Measurements from ENCODE around the gene MCOLN1.

Gene MCOLN1

DNA sequence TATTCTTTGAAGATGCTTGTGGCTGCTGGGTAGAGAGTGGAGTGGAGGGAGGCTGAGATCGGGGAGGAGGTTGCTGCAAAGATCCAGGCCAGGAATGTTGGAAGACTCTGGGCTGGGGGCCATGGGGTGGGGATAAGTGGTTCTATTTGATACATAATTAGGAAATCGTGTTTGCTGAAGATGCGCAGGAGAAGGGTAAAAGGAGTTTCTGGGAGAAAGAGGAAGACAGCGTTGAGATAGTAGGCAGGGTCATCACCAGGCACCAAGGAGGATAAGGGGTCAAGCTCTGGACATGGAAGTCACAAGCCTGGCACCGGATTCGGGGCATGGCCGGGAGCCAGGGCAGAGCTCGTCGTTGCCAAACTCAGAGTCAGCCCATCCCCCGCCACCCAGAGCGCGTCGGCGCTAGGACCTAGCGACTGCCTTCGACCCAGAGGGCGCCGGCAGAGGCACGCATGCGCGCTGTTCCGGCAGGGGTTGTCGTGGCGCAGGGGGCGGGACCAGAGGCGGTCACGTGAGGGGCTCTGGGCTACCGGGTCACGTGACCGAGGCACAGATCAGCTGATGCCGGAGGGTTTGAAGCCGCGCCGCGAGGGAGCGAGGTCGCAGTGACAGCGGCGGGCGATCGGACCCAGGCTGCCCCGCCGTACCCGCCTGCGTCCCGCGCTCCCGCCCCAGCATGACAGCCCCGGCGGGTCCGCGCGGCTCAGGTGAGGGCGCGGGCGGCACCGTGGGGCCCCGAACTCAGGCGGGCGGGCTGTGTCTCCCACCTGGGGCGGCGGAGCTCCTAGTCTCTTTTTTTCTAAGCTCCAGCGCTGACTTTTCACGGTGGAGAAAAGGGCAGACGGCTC, at the start of gene MCOLN1:
Gene MCOLN1, plus strand, starts transcription at position 553 of the 851 bp plus-strand sequence. Its CDS starts 127 bp downstream, at position 680.
- DNase-seq (ENCODE audit: low read depth in 2 of 2), result peak; percentile 99

- DNase-seq (ENCODE audit: low read depth in 2 of 2), result no peak
Observed at GRCh38 chr19:7475665-7476064, 46.8 kb upstream of the MCOLN1 start.

DNA sequence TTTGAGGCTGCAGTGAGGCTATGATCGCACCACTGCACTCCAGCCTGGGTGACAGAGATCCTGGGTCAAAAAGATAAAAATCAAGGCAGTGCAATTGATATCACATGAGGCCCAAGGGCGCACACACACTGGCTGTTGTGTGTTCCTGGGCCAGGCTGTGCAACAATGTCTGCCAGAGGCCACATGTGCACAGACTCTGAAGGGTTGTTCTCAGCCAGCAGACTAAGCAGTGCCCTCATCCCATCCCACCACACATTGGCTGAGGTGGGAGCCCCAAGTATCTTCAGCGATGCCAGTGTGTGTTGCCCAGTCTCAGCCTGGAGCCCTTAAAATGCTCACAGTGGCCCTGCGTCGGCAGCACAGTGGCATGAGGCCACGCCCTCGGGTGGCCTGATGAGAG, 46.2 kb upstream of the MCOLN1 start:
- no peak for DNase-seq (ENCODE audit: low read depth in 2 of 2)

DNA sequence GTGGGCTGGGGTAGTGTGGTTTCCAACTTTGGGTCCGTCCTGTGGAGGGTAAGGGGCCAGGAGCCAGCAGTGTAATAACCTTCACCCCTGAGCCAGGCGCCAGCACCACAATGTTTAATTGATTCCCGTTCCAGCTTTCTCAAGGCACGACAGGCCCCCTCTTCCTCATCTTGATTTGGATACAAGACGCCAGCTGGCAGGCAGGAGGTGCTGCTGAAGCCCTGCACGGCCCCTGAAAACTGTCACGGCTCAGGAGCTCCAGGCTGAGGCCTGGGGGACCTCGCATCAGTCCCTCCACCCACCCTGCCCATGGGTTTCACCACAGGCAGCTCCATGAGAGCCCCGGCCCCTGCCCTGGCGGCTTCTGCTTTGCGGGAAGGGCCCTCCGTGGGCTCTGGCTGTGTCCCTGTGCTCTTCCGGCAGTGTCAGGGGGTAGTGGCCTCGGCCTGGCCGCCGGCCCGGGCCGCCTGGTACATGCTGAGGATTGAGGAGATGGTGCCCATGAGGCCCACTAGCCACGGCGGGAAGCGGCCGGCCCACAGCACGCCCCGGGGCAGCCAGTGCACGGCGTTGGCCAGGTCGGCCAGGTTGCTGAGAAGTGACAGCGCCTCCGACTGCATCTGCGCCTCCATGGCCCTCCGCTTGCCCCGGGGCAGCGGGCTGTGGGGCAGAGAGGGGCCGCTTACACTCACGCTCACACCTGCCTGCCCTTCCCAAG, 45.5 kb upstream of the MCOLN1 start:
- DNase-seq (ENCODE audit: low read depth in 2 of 2), result no peak

DNA sequence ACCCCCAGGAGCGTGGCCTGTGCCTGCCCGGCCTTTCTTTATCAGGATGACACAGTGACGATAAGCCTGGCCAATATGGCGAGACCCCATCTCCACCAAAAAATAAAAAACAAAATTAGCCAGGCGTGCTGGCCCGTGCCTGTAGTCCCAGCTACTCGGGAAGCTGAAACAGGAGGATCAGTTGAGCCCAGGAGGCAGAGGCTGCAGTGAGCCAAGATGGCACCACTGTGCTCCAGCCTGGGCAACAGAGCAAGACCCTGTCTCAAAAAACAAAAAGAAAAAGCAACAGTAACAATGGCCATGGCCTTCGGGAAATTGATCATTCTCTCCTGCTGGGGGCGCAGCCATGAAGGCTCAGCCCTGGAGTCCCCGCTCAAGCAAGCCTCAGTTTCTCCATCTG, 44.7 kb upstream of the MCOLN1 start:
- DNase-seq (ENCODE audit: low read depth in 2 of 2), result no peak

DNA sequence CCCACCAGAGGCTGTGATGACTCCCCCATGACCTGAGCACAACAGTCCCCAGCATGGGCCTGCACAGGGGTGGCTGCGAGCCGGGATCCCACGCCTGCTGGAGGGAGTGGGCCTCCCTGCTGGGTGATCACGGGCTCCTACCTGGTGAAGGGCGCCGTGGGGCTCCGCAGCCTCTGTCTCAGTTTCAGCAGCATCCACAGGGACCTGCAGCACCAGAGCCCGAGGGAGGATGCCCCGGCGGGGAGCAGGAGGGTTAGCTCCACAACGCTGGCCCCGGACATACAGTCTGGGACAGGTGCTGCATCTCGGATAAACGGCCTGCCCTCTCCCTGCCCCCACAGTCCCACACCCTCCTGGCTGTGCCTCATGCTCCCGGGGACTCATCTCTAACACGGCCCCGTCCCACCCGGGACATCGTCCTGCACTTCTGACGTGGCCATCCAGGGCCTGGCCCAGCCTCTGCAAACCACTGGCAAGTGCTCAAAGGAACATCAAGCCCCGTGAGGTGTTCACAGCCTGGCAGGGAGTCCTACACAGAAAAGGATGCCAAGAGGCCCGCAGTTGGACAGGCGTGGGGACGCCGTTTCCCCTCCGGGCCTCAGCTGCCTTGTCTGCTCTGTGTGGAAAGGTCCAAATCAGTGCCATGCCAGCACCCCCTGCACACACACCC, 44.1 kb upstream of the MCOLN1 start:
- no peak for DNase-seq (ENCODE audit: low read depth in 2 of 2)

GRCh38 chr19:7478843-7479227, 43.6 kb upstream of the MCOLN1 start:
- no peak for DNase-seq (ENCODE audit: low read depth in 2 of 2)

DNA sequence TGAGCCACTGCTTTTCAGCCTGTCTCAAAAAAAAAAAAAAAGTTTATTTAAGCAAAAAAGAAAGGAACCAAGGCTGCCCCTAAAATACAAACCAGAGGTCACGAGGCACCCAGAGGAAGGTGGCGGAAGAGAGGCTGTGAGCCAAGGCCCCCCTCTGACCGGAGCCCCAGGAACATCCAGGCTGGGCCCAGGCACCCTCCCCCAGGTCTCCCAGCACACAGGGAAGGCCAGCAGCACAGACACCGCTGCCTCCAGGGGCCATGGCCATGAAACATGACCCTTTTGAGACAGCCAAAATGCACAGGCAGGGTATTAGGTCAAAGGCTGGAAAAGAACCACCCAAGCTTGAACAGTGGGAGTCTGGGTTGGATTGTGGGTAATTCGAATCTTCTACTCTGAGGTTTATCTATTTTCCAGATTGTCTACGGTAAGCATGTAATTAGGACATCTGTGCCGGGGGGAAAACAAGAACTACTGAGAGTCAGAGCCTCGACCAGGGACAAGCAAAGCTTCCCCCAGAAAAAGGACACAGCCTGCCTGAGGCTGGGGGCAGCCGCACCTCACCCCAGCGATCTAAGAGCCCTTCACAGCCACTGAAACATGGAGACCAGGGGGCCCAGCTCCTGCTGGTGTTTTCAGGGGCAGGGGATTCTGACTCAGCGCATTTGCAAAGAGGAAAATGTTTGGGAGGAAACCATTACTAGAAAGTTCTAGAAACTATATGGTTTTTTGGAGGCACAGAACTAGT, 42.0 kb upstream of the MCOLN1 start:
- no peak for DNase-seq (ENCODE audit: low read depth in 2 of 2)

- DNase-seq (ENCODE audit: low read depth in 2 of 2), result no peak
Observed at GRCh38 chr19:7480970-7481255, 41.5 kb upstream of the MCOLN1 start.

- DNase-seq (ENCODE audit: low read depth in 2 of 2), result no peak
Observed at GRCh38 chr19:7482584-7483439, 39.6 kb upstream of the MCOLN1 start.

DNA sequence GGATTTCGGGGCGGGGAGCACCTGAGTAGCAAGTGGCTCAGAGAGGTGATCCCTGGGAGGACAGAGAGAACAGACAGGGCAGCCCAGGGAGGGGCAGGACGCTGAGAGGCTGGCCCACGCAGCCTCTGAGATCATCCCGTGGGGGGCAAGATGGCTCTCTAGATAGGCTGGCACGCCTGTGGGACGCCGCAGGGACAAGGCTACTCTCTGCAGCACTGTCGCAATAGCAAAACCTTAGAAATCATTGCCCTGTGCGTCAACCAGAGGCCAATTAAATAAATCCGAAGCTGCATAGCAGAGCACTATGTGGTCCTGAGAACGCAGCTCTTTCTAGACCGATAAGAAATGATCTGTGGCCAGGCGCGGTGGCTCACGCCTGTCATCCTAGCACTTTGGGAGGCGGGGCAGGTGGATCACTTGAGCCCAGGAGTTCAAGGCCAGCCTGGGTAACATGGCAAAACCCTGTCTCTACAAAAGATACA, 38.7 kb upstream of the MCOLN1 start:
- DNase-seq (ENCODE audit: low read depth in 2 of 2), result no peak

- no peak for DNase-seq (ENCODE audit: low read depth in 2 of 2)
Observed at GRCh38 chr19:7486923-7487322, 35.5 kb upstream of the MCOLN1 start.

DNA sequence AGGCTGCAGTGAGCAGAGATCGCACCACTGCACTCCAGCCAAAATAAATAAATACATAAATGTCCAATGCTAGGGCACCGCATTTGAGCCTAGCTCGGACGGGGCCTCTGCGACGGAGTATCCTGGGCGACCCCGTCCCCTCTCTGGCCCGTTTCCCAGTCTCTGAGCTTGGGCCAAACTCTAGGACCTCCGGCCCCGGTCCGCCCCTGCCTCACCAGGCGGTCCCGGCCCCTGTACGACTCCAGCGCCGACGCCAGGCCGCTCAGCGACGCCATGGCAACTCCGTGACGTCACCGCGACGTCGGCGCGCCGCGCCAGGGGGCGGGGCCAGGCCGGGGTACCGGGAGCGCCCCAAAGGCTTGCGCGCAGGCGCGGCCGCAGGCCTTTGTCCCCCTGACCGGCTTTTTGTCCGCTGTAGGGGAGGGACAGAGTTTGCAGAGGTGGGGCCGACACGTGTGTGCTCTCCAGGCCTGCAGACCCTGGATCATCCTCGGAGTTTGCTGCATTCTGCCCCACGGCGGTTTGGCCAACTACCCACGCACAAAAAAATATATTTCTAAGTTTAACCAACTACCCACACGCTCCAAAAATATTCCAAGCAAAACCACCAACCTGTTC, 33.6 kb upstream of the MCOLN1 start, which contains the start of gene PEX11G:
Gene PEX11G, minus strand, starts transcription at position 300 of the 618 bp plus-strand sequence. Its CDS starts 25 bp downstream, at position 275.
- peak; percentile 82 to 84 for DNase-seq (ENCODE audit: low read depth in 2 of 2)

DNA sequence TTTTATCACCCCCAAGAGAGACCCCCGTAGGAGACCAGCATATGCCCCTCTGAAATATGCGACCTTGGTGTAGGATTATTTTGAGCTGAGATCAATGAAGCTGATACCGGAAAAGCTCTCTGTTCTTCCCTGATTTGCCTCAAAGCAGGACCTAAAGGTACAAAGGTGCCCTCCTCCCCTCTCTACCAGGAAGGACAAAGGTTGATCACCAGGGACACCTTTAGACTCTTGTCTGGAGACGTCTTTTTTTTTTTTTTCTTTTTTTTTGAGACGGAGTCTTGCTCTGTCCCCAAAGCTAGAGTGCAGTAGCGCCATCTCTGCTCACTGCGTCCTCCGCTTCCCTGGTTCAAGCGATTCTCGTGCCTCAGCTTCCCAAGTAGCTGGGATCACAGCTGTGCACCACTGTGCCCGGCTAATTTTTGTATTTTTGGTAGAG, 32.8 kb upstream of the MCOLN1 start:
- DNase-seq (ENCODE audit: low read depth in 2 of 2), result no peak

- no peak for DNase-seq (ENCODE audit: low read depth in 2 of 2)
Observed at GRCh38 chr19:7492142-7492541, 30.3 kb upstream of the MCOLN1 start.

DNA sequence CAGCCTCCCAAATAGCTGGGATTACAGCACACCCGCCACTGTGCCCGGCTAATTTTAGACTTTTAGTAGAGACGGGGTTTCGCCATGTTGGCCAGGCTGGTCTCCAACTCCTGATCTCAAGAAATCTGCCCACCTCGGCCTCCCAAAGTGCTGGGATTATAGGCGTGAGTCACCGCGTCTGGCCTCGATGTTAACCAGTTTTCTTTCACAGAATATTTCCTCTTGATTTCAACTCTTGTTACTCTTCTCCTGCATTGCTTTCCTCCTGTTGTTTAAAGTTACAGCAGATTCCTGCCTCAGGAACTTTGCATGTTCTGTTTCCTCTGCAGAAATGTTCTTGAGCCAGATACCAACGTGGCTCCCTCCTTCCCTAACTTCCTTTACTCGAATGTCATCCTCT, 29.9 kb upstream of the MCOLN1 start:
- DNase-seq (ENCODE audit: low read depth in 2 of 2), result no peak

DNA sequence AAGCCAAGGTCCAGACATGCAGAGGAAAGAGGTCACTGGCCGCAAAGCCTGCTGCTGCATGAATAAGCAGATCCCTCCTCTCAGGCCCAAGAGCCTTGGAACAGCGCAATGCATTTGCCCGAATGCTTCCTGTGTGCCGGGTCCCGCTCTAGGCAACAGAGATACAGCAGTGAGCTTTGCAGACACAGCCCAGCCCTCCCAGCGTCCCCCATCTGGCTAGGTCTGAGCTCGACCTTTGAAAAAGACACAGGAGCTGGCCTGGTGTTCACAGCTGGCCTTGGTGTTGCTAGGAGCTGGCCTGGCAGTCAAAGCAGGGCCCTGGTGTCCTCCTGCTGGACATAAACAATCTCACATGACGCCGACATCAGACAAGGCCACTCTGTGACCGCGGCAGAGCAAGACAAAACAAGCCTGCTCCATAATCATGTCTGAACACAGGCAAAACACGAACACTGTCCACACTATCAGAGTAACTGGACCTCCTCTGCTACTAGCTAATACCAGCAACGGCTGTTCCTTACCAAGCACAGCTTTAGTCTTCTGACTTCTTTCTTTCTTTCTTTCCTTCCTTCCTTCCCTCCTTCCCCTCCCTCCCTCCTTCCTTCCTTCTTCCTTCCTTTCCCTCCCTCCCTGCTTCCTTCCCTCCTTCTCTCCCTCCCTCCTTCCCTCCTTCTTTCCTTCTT, 27.9 kb upstream of the MCOLN1 start:
- no peak for DNase-seq (ENCODE audit: low read depth in 2 of 2)

- DNase-seq (ENCODE audit: low read depth in 2 of 2), result no peak
Observed at GRCh38 chr19:7497292-7497691, 25.1 kb upstream of the MCOLN1 start.

GRCh38 chr19:7500811-7501450, 21.5 kb upstream of the MCOLN1 start:
- no peak for DNase-seq (ENCODE audit: low read depth in 2 of 2)

Measured in stimulated activated CD8-positive, alpha-beta memory T cell treated with anti-CD3 and anti-CD28 coated beads, Interleukin-7, amount 100 ng/mL, for 1 hour (primary cell).